OCI-LY3 (cell line): Measurements from ENCODE around the gene DCTN1.
A peak's percentile ranks its signal among the peaks of the same experiment; 100 is the strongest.

Source experiments
- H2AFZ ChIP-seq: fragments of 200-600, 300-600 bp; shearing (Covaris generic); 2 replicates; pipeline ENCODE4 v1.6.0; 2014; ENCODE audit warnings: antibody characterized with exemption, low read depth, low read length
- H3K27ac ChIP-seq: fragments of 200-600, 300-600 bp; sonication (generic); 2 replicates; pipeline ENCODE4 v1.5.1; 2014; ENCODE audit warnings: mild to moderate bottlenecking, low read length, moderate library complexity, mixed read lengths
- H3K27me3 ChIP-seq: fragments of 200-600, 300-600 bp; sonication (generic); 2 replicates; pipeline ENCODE4 v1.6.1; 2014; ENCODE audit warnings: low read depth, low read length, mixed read lengths
- H3K36me3 ChIP-seq: fragments of 200-600, 300-600 bp; sonication (generic); replicated peaks from 2 replicates; pipeline ENCODE3; 2014; ENCODE audit warnings: low read depth, low read length, mixed read lengths
- H3K4me1 ChIP-seq: fragments of 300-600, 200-600 bp; sonication (generic); 2 replicates; pipeline ENCODE4 v1.6.1; 2014; ENCODE audit warnings: low read length, mixed read lengths
- H3K4me2 ChIP-seq: fragments of 200-600, 300-600 bp; sonication (generic); 2 replicates; pipeline ENCODE4 v1.6.1; 2014; ENCODE audit warnings: low read length, mixed read lengths
- H3K4me3 ChIP-seq: fragments of 300-600, 200-600 bp; sonication (generic); 2 replicates; pipeline ENCODE4 v1.5.1; 2014; ENCODE audit warnings: antibody characterized with exemption, mild to moderate bottlenecking, low read length, moderate library complexity
- H3K79me2 ChIP-seq: fragments of 300-600, 200-600 bp; shearing (Covaris generic); 2 replicates; pipeline ENCODE4 v1.6.1; 2014; ENCODE audit warnings: mild to moderate bottlenecking, low read length, mixed read lengths
- H3K9ac ChIP-seq: fragments of 300-600, 200-600 bp; shearing (Covaris generic); 2 replicates; pipeline ENCODE4 v1.6.0; 2014; ENCODE audit warnings: mild to moderate bottlenecking, low read length, moderate library complexity
- H3K9me3 ChIP-seq: fragments of 200-600, 300-600 bp; shearing (Covaris generic); 2 replicates; pipeline ENCODE4 v1.6.1; 2014; ENCODE audit warnings: low read length, mixed read lengths; ENCODE audit not compliant: insufficient read depth
- H4K20me1 ChIP-seq: fragments of 200-600, 300-600 bp; sonication (generic); 2 replicates; pipeline ENCODE4 v1.6.1; 2016; ENCODE audit warnings: low read length, mixed read lengths; ENCODE audit not compliant: insufficient read depth
- CTCF ChIP-seq: fragments of 200-600, 300-600 bp; sonication (generic); IDR thresholded peaks from 2 replicates; pipeline ENCODE4 v1.5.1; 2014; ENCODE audit warnings: antibody characterized with exemption, low read length, low read depth
- EZH2phosphoT487 ChIP-seq: fragments of 200-600 bp; shearing (Covaris generic); IDR thresholded peaks from 2 replicates; pipeline ENCODE4 v1.6.1; 2018; ENCODE audit warnings: antibody characterized with exemption, mixed run types, low read depth

The DCTN1 gene

GRCh38 chr2:74328074-74328473 lies 52.0 kb downstream of the DCTN1 start:
- H3K4me2 ChIP-seq, result no peak overlapping the region
- H4K20me1 ChIP-seq, result no peaks in the 10 kb centered on the region
- no peaks in the 10 kb centered on the region for H3K9me3 ChIP-seq
- H3K4me3 ChIP-seq, result no peak overlapping the region
- H3K27me3 ChIP-seq, result no peaks in the 10 kb centered on the region
- no peak overlapping the region for H3K9ac ChIP-seq
- no peak overlapping the region for H2AFZ ChIP-seq
- TF ChIP-seq EZH2phosphoT487 (no peak), CTCF (no peak)
- H3K79me2 ChIP-seq, result no peaks in the 10 kb centered on the region
- H3K4me1 ChIP-seq, result no peaks in the 10 kb centered on the region
- no peaks in the 10 kb centered on the region for H3K36me3 ChIP-seq
- no peak overlapping the region for H3K27ac ChIP-seq

- no peaks in the 10 kb centered on the region for H3K4me1 ChIP-seq
- H3K9me3 ChIP-seq, result no peaks in the 10 kb centered on the region
- no peaks in the 10 kb centered on the region for H3K79me2 ChIP-seq
- no peaks in the 10 kb centered on the region for H3K27me3 ChIP-seq
- H3K36me3 ChIP-seq, result no peaks in the 10 kb centered on the region
- H3K4me2 ChIP-seq, result no peak overlapping the region
- no peak overlapping the region for H3K27ac ChIP-seq
- no peak overlapping the region for H3K4me3 ChIP-seq
- no peaks in the 10 kb centered on the region for H4K20me1 ChIP-seq
- H2AFZ ChIP-seq, result no peak overlapping the region
- no peak overlapping the region for H3K9ac ChIP-seq
- TF ChIP-seq EZH2phosphoT487 (no peak), CTCF (no peak)
Measured at GRCh38 chr2:74327627-74328026, 52.5 kb downstream of the DCTN1 start.

- H3K4me2 ChIP-seq, result no peak overlapping the region
- no peaks in the 10 kb centered on the region for H3K36me3 ChIP-seq
- H3K9me3 ChIP-seq, result no peaks in the 10 kb centered on the region
- no peaks in the 10 kb centered on the region for H3K79me2 ChIP-seq
- no peaks in the 10 kb centered on the region for H4K20me1 ChIP-seq
- H3K4me1 ChIP-seq, result no peaks in the 10 kb centered on the region
- H2AFZ ChIP-seq, result no peak overlapping the region
- H3K27me3 ChIP-seq, result no peaks in the 10 kb centered on the region
- no peak overlapping the region for H3K27ac ChIP-seq
- TF ChIP-seq CTCF, result peak; percentile 38
- no peak for TF ChIP-seq EZH2phosphoT487
- H3K9ac ChIP-seq, result no peak overlapping the region
- H3K4me3 ChIP-seq, result no peak overlapping the region
Measured at GRCh38 chr2:74327199-74327598, 52.9 kb downstream of the DCTN1 start.

- no peaks in the 10 kb centered on the region for H3K36me3 ChIP-seq
- H3K9ac ChIP-seq, result no peak overlapping the region
- no peaks in the 10 kb centered on the region for H3K79me2 ChIP-seq
- H3K4me2 ChIP-seq, result no peak overlapping the region
- H3K27ac ChIP-seq, result no peak overlapping the region
- H3K4me1 ChIP-seq, result no peaks in the 10 kb centered on the region
- no peaks in the 10 kb centered on the region for H4K20me1 ChIP-seq
- no peak overlapping the region for H3K4me3 ChIP-seq
- no peaks in the 10 kb centered on the region for H3K9me3 ChIP-seq
- no peak overlapping the region for H2AFZ ChIP-seq
- H3K27me3 ChIP-seq, result no peaks in the 10 kb centered on the region
- TF ChIP-seq CTCF (no peak), EZH2phosphoT487 (no peak)
Measured at GRCh38 chr2:74325815-74326214, 54.3 kb downstream of the DCTN1 start.
